Stomach (tissue), 4 donors: ENCODE measurements around the gene GPC5.

Experiments used
- EP300 ChIP-seq: sonication (generic); formaldehyde crosslinking; IDR thresholded peaks from one replicate; pipeline ENCODE4 v1.6.1; 2017; ENCODE audit warnings: antibody characterized with exemption
- POLR2A ChIP-seq, 4 donors: fragments of 450-650 bp; IDR thresholded peaks; one replicate each; pipeline ENCODE4 v1.6.1; 2016; ENCODE audit warnings: antibody characterized with exemption in 4 of 4, control low read depth in 2 of 4, mild to moderate bottlenecking in 1 of 4, moderate library complexity in 1 of 4
- POLR2AphosphoS5 ChIP-seq, 3 donors: sonication (generic); formaldehyde crosslinking; IDR thresholded peaks; one replicate each; pipeline ENCODE4 v1.6.1; 2016; ENCODE audit warnings: antibody characterized with exemption in 3 of 3
- TF ChIP-seq, protein P1 (sequence below), 7 experiments: fragments of 450-650 bp in 4 of 7; fragments of 200-600 bp in 3 of 7; sonication (generic) in 3 of 7; IDR thresholded peaks; one replicate each; pipeline ENCODE4 v1.5.1; 2016 to 2019; ENCODE audit warnings: antibody characterized with exemption in 7 of 7, control low read depth in 2 of 7, mild to moderate bottlenecking in 1 of 7

DNA sequence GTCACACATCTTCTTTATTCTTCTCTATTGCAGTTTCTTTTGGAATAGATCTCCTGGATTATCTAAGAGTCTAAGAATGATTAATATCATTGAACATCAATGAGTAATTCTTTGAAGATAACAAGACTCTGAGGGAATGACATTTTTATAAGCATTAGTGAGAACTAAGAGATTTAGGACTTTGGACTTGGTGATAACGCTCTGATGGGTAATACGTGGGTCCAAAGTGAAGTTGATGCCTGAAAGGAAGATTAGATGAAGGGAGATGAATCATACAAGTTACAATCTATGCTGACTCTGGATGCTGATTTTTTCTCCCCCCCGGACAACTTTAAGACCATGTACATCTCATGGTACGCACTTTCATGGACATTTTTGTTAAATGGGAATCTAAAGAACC, 364.5 kb downstream of the GPC5 start:
- TF ChIP-seq, protein P1, sequence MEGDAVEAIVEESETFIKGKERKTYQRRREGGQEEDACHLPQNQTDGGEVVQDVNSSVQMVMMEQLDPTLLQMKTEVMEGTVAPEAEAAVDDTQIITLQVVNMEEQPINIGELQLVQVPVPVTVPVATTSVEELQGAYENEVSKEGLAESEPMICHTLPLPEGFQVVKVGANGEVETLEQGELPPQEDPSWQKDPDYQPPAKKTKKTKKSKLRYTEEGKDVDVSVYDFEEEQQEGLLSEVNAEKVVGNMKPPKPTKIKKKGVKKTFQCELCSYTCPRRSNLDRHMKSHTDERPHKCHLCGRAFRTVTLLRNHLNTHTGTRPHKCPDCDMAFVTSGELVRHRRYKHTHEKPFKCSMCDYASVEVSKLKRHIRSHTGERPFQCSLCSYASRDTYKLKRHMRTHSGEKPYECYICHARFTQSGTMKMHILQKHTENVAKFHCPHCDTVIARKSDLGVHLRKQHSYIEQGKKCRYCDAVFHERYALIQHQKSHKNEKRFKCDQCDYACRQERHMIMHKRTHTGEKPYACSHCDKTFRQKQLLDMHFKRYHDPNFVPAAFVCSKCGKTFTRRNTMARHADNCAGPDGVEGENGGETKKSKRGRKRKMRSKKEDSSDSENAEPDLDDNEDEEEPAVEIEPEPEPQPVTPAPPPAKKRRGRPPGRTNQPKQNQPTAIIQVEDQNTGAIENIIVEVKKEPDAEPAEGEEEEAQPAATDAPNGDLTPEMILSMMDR (IDR thresholded peaks at IDR 0.05) = no peak
- TF ChIP-seq POLR2A (IDR thresholded peaks at IDR 0.05) (no peak), POLR2AphosphoS5 (IDR thresholded peaks at IDR 0.05) (no peak), EP300 (no peak)
